Measurements from ENCODE around the gene DNAJA2. TPM values are rescaled to one million over a fixed set of nuclear protein-coding genes. Genes with fewer than 3 reads are reported as not detected.

Gene DNAJA2
- total RNA-seq, 2 donors from 2014 or later: 24.4 to 30.0 TPM

- H3K27ac ChIP-seq: peak overlapping the region in 2 of 4 donors; percentile 18 to 64
- TF ChIP-seq POLR2A (IDR thresholded peaks at IDR 0.05) (no peak), CTCF (IDR thresholded peaks at IDR 0.05) (no peak)
- no peak overlapping the region for H3K4me3 ChIP-seq
- H3K36me3 ChIP-seq (replicated peaks in 1 of 2; ENCODE audit: insufficient read depth in 1 of 2, low read depth in 2 of 2): peaks cover 7 to 17% of the 10 kb centered on the region in 2 donors
- peaks cover 46% of the 10 kb centered on the region for H3K4me1 ChIP-seq
- WGBS, 2 donors: 79 to 89% methylated on average over 3 of the region's 3 CpGs
- DNase-seq (no peak), ATAC-seq (no peak)
- no peaks in the 10 kb centered on the region for H3K9me3 ChIP-seq
- H3K27me3 ChIP-seq: no peaks in the 10 kb centered on the region
- intact Hi-C loops (cut with DNase I): no loop called here
Observed at GRCh38 chr16:46916980-46917379, 56.5 kb downstream of the DNAJA2 start.

DNA sequence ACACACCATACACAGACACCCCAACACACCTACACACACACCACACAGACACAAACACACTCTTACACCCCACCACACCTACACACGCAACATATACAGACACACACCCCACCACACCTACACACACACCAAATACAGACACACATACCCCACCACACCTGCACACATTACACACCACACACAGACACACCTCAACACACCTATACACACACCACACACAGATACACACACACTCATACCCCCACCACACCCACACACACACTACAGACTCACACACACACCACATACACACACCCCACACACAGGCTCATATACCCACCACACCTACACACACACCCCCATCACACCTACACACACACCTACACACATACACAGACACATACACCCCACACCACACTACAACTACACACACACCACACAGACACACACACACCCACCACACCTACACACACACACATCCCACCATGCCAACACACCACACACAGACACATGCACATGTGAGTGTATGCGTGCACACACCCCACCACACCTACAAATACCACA is 57.9 kb downstream of the DNAJA2 start:
- no peak for DNase-seq
- no peak for ATAC-seq
- Histone ChIP-seq H3K4me1 (peaks cover 38% of the 10 kb centered on the region), H3K9me3 (no peaks in the 10 kb centered on the region), H3K27ac (peak overlapping the region in 2 of 4 donors; percentile 13 to 21), H3K27me3 (no peaks in the 10 kb centered on the region), H3K36me3 (replicated peaks in 1 of 2; ENCODE audit: insufficient read depth in 1 of 2, low read depth in 2 of 2) (peaks cover 9 to 17% of the 10 kb centered on the region in 2 donors), H3K4me3 (no peak overlapping the region)
- no peak for TF ChIP-seq POLR2A (IDR thresholded peaks at IDR 0.05)
- TF ChIP-seq CTCF (IDR thresholded peaks at IDR 0.05): no peak
- intact Hi-C loops (cut with DNase I): no loop called here
- 94 to 95% methylated on average over 2 of the region's 2 CpGs for WGBS, 2 donors

DNA sequence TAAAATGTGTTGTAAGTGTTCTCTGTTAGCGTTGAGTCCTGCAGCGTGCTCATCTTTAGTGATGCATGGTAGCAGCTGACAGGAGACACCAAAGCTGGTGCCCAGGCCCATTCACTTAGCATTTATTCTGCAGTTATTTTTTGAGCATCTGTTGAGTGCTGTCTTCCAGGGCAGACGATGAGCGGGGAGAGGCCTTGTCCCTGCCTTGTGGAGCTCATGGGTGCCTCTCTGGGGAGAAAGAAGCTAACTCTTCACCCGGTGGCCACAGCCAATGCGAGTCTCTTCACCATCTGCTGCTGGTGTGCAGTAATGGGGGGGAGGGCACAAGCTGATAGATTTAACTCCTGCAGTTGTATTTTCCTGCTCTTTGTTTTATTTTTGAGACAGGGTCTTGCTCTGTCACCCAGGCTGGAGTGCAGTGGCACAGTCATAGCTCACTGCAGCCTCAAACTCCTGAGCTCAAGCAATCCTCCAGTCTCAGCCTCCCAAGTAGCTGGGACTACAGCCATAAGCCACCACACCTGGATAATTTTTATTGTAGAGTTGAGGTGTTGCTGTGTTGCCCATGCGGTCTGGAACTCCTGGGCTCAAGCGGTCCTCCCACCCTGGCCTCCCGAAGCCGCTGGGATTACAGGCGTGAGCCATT is 58.8 kb downstream of the DNAJA2 start:
- Histone ChIP-seq H3K4me1 (peaks cover 29% of the 10 kb centered on the region), H3K36me3 (replicated peaks in 1 of 2; ENCODE audit: insufficient read depth in 1 of 2, low read depth in 2 of 2) (peaks cover 9 to 23% of the 10 kb centered on the region in 2 donors), H3K27me3 (no peaks in the 10 kb centered on the region), H3K9me3 (no peaks in the 10 kb centered on the region), H3K27ac (peak overlapping the region in 1 of 4 donors; percentile 21), H3K4me3 (no peak overlapping the region)
- no peak for TF ChIP-seq CTCF (IDR thresholded peaks at IDR 0.05)
- ATAC-seq: no peak
- intact Hi-C loops (cut with DNase I): no loop called here
- 83 to 94% methylated on average over 11 of the region's 11 CpGs for WGBS, 2 donors
- no peak for DNase-seq

- no peak for TF ChIP-seq CTCF (IDR thresholded peaks at IDR 0.05)
- TF ChIP-seq POLR2A (IDR thresholded peaks at IDR 0.05): no peak
- DNase-seq: no peak
- intact Hi-C loops (cut with DNase I): no loop called here
- 72 to 74% methylated on average over 4 of the region's 4 CpGs for WGBS, 2 donors
- Histone ChIP-seq H3K9me3 (no peaks in the 10 kb centered on the region), H3K27ac (no peak overlapping the region), H3K27me3 (no peaks in the 10 kb centered on the region), H3K4me3 (no peak overlapping the region), H3K4me1 (peaks cover 21% of the 10 kb centered on the region), H3K36me3 (replicated peaks in 1 of 2; ENCODE audit: insufficient read depth in 1 of 2, low read depth in 2 of 2) (peaks cover 12 to 27% of the 10 kb centered on the region in 2 donors)
- ATAC-seq: no peak
Observed at GRCh38 chr16:46911650-46912049, 61.8 kb downstream of the DNAJA2 start.

- Histone ChIP-seq H3K27ac (no peak overlapping the region), H3K4me1 (peaks cover 26% of the 10 kb centered on the region), H3K4me3 (no peak overlapping the region), H3K27me3 (no peaks in the 10 kb centered on the region), H3K9me3 (no peaks in the 10 kb centered on the region), H3K36me3 (replicated peaks in 1 of 2; ENCODE audit: insufficient read depth in 1 of 2, low read depth in 2 of 2) (peaks cover 12 to 27% of the 10 kb centered on the region in 2 donors)
- DNase-seq (no peak), ATAC-seq (no peak)
- no peak for TF ChIP-seq CTCF (IDR thresholded peaks at IDR 0.05)
- no peak for TF ChIP-seq POLR2A (IDR thresholded peaks at IDR 0.05)
- WGBS, 2 donors: 48 to 54% methylated on average over 3 of the region's 3 CpGs
- intact Hi-C loops (cut with DNase I): no loop called here
Observed at GRCh38 chr16:46911038-46911437, 62.4 kb downstream of the DNAJA2 start.
